Stimulated activated CD4-positive, alpha-beta T cell treated with anti-CD3 and anti-CD28 coated beads, Interleukin-4, amount 100 ng/mL, for 48 hours (primary cell): ENCODE data around the gene GADD45GIP1.

Source experiments
- DNase-seq, 2 donors: peaks; one replicate each; pipeline ENCODE4 v3.0.0-alpha.2; 2020; ENCODE audit warnings: low read depth in 2 of 2

The GADD45GIP1 gene

DNA sequence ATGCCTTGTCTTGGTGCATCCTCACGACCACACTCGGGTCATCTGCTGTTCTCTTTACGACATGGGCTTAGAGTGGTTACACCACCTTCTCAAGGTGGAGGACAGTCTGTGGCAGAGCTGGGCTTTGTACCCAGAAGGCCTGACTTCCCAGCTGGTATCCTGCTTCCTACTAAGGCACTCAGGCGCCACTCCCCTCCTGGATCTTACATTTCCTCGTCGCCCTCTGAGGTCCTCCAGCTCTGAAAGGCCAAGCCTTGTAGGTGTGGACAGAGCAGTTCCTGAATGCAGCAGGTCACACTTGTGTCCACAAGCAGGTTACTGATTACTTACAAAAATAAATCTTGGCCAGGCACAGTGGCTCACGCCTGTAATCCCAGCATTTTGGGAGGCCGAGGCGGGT, 49.9 kb downstream of the GADD45GIP1 start:
- DNase-seq, result no peak
